T-helper 2 cell treated with Interferon-gamma antibody and Interleukin-4, amounts not matched to agents 100 ng/mL and 5 ng/mL, for 36 hours (primary cell): ENCODE data around the gene SPNS3. TPM values are rescaled to one million over a fixed set of nuclear protein-coding genes. Genes with fewer than 3 reads are reported as not detected.

Experiments
- intact Hi-C: fragments of 100-400 bp; cut with micrococcal nuclease; formaldehyde crosslinking; loops from one replicate; pipeline ENCODE4 v1.15.1; 2023
- total RNA-seq: library from RNA; stranded (reverse); gene quantifications from 2 replicates; pipeline ENCODE4 v1.2.3, GENCODE V29; 2022

Gene SPNS3, protein sequence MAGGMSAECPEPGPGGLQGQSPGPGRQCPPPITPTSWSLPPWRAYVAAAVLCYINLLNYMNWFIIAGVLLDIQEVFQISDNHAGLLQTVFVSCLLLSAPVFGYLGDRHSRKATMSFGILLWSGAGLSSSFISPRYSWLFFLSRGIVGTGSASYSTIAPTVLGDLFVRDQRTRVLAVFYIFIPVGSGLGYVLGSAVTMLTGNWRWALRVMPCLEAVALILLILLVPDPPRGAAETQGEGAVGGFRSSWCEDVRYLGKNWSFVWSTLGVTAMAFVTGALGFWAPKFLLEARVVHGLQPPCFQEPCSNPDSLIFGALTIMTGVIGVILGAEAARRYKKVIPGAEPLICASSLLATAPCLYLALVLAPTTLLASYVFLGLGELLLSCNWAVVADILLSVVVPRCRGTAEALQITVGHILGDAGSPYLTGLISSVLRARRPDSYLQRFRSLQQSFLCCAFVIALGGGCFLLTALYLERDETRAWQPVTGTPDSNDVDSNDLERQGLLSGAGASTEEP
- 9.6 and 10.6 TPM in 2 replicates for total RNA-seq

DNA sequence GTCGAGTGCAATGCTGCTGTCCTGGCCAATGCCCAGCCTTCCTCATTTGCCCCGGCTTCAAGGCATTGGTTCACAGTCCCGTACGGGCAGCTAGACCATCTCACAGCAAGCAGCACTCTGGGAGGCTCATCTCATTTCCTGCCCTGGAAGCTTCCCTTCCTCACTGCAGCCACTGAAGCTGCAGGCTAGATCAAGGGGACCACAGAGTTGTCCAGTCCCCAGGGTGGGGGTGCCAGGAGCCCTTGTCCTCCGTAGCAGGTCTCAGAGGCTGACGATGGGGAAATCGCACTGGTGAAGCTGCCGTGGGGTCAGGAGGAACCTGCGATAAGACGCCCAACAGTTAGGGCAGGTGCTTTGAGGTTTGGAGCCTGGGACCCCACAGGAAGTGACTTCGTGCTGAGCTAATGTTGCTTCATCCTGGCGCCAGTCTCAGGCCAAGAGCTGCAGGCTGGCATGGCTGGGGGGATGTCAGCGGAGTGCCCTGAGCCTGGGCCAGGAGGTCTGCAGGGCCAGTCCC, at the start of gene SPNS3:
Gene SPNS3, plus strand, starts transcription at position 426 of the 517 bp plus-strand sequence. Its CDS starts 28 bp downstream, at position 454.
- intact Hi-C loops = loop anchor here (10.0 kb wide), 1 partner anchor 71 kb away; no protein-coding TSS in a partner anchor

DNA sequence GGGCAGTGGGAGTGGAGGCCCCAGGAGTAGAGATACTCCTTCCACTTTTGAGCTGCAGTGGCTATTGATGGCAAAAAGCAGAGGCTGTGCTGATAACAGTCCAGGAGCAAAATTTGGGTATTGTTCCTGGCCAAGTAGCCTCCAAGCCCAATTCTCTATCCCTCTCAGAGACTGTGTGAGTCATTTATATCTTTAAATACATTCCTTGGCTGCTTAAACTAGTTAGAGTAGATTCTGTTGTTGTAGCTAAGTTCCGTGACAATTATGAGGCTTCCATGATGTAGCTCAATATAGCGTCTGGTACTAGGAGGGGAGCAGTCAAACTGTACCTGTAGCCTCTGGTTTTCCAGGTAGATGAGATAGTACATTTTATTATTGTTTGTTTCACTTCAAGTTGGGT, 47.3 kb upstream of the SPNS3 start:
- intact Hi-C loops = no loop called here

DNA sequence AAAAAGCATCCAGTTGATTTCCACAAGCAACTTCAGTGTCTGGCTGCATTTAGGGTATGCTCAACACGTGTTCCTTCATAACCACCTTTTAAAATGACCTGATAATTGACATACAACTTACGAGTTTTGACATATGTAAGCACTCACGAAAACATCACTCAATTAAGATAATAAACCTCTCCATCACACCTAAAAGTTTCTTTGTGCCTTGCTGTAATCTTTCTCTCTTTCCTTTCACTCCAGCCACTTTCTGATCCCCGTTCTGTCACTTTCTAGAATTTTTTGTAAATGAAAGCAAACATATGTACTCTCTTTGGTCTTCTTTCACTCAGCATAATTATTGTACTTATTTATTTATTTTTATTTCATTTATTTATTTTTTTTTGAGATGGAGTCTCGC, 46.6 kb upstream of the SPNS3 start:
- intact Hi-C loops = no loop called here

DNA sequence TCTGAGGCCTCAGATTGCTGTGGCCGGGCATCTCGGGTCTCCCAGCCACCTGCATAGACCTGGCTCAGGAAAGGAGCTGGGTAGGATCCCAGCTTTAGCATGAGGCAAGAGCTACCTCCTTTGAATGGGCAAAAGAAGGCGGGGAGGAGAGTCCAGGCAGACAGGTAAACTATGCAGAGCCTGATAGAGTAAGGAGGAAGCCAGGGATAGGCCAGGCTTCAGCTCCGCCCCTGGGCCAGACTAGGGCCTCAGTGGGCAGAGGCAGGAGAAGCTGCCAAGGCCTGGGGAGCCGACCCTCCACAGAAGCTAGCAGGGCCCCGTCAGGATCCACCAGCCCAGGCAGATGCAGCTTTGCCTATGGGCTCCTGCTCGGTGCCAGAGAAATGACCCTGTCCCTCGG, 44.7 kb upstream of the SPNS3 start:
- intact Hi-C loops = no loop called here

DNA sequence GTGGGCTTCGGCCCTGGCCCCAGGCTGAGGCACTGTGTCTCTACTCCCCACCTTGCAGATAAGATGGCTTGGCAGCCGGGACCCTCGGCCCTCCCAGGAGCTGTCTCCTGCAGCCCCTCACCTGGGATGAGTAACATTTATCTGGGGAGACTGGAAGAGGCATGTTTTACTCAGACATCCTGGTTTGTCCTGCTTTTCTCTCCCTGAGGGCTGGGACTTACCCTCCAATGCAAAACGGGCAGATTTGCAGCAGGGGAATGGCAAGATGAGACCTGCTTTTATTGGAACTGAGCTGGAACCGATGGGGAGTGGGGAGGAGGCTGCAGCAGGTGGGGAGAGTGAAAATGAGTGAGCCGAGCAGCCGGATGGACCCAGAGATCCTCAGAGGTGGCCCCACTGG, 39.9 kb upstream of the SPNS3 start:
- intact Hi-C loops = no loop called here

DNA sequence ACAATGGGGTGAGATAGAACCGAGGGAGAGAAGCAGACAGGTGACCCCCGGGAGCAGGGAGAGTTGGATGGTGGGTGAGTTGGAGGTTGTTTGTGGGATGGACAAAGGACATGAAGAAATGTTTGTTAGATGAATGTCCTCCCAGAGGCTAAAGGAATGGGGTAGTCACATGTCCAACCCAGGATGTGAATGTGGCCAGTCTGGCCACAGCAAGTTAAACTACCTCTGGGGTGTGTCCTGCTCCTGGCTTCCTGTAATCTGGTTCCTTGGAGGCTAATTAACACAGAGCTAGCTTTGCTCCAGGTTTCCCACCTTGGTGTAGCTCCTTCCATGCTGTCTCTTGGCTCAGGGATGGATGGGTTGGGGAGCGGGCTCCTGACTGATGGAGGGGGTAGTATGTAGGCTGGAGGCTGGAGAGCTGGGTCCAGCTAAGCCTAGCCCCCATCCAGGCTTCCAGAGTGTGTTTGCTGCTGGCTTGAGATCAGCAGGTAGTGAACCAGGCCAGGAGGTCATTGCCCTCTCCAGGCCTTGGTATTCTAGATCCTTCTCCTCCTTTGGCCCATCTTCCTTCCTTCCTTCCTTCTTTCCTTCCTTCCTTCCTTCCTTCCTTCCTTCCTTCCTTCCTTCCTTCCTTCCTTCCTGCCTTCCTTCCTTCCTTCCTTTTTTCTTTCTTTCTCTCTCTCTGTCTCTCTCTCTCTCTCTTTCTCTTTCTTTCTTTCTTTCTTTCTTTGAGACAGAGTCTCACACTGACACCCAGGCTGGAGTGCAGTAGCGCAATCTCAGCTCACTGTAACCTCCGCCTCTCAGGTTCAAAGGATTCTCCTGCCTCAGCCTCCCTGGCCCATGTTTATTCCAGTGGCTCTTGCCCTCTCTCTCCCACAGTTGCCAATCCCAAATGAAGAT, 39.3 kb upstream of the SPNS3 start:
- intact Hi-C loops = no loop called here

DNA sequence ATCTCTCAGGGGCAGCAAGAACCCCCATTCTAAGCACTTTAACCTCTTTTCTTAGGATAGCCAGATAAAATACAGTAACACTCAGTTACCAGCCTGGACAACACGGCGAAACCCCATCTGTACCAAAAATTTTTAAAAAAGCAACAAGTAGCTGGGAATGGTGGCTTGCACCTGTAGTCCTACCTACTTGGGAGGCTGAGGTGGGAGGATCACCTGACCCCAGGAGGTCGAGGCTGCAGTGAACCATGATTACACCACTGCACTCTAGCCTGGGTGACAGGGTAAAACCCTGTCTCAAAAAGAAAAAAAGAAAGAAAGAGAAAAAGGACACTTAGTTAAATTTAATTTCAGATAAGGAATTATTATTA, 38.6 kb upstream of the SPNS3 start:
- intact Hi-C loops = no loop called here

DNA sequence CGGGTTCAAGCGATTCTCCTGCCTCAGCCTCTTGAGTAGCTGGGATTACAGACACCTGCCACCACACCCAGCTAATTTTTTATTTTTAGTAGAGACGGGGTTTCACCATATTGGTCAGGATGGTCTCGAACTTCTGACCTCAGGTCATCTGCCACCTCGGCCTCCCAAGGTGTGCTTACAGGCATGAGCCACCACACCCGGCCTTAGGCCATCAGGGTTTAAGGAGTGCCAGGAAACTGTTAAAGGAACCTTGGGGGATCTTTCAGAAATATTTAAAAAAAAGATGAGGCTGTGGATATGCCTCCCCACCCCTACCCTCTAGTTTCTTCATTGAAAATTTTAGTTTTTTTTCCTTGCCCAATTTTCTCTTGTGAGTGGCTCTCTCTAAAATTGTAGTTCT, 35.9 kb upstream of the SPNS3 start:
- intact Hi-C loops = no loop called here

DNA sequence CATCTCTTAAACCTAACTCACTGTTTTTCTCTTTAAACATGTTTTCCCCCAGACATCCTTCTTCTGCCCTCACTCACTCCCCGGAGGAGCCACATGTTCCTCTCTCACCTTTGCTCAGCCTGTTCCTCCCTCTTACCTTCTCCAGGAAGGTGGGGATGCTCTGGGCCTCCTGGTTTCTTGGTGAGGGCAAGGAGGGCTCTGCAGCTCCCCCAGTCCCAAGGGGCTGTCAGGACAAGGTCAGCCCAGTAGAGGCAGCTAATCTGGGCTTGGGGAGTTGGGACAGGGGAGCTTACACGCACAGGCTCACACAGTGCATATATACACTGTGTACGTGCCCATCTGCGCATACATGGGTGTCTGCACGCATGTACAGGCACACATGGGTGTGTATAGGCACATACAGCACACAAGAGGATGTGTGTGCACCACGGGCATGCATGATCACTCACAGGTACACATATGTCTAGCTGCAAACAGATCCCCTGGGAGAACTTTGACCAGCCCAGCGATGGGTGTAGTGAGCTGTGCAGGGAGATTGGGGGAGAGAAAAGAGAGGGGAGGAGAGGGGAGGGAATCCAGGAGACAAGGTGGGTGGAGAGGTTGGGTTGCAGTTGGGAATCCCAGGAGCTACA, 28.6 kb upstream of the SPNS3 start:
- intact Hi-C loops = no loop called here

DNA sequence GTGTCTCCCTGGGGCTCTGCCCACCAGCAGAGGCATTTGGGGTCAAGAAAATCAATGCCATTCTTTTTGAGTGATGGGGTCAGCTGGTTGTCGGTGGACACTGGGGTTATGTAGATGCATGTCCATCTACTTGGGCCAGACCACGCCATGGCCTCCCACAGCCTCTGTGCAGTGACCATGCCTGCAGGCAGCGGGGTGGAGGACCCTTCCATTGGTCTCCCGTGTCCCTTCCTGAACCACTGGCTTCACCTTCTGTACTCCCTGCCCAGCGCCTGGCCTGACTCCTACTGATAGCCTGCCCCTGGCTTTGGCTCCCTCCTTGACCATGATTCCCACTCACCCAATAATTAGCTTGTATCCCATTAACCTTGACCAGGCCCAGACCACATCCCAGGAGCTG, 28.0 kb upstream of the SPNS3 start:
- intact Hi-C loops = no loop called here

DNA sequence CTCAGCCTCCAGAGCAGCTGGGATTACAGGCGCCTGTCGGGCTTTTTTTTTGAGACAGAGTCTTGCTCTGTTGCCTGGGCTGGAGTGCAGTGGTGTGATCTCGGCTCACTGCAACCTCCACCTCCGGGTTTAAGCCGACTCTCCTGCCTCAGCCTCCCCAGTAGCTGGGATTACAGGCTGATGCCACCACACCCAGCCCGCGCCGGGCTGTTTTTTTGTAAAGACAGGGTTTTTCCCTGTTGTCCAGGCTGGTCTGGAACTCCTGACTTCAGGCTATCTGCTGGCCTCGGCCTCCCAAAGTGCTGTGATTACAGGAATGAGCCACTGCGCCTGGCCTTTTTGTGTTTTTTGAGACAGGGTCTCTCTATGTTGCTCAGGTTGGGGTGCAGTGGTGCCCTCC, 27.4 kb upstream of the SPNS3 start:
- intact Hi-C loops = no loop called here

DNA sequence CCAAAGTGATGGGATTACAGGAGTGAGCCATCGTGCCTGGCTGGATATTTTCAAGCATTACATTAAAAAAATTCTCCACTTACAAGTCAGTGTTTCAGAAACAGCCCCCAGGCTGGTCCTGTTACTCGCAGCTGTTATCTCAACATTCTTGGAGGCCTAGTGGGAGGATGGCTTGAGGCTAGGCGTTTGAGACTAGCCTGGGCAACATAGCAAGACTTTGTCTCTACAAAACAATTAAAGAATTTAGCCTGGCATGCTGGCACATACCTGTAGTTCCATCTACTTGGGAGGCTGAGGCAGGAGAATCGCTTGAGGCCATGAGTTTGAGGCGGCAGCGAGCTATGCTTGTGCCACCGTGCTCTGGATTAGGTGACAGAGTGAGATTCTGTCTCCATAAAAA, 26.5 kb upstream of the SPNS3 start:
- intact Hi-C loops = no loop called here

DNA sequence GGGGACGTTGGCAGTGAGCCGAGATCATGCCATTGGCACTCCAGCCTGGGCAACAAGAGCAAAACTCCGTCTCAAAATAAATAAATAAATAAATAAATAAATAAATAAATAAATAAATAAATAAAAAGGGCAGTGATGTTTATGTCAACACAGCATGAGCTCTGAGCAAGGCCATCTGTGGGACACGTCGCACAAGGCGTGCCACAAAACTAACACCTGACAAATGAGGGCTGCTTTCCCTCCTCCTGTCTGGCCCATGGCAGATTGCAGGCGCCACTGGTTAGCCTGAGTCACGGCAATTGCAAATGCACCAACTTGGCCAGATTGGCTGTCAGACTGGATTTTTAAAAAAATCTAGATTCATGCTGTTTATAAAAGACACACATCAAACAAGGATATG, 25.9 kb upstream of the SPNS3 start:
- intact Hi-C loops = no loop called here

DNA sequence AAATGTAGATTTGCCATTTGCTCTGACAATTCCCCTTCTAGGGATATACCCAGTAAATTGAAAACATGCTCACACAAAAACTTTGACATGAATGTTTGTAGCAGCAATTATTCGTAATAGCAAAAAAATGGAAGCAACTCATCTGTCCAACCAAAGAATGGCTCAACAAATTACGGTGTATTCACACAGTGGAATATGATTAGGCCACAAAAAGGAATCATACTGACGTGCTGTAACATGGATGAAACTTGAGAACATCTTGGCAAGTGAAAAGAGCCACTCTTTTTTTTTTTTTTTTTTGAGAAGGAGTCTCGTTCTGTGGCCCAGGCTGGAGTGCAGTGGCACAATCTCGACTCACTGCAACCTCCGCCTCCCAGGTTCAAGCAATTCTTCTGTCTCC, 24.1 kb upstream of the SPNS3 start:
- intact Hi-C loops = loop anchor here (5.0 kb wide), 1 partner anchor 42 kb away; the partner anchor contains the start of gene UBE2G1

DNA sequence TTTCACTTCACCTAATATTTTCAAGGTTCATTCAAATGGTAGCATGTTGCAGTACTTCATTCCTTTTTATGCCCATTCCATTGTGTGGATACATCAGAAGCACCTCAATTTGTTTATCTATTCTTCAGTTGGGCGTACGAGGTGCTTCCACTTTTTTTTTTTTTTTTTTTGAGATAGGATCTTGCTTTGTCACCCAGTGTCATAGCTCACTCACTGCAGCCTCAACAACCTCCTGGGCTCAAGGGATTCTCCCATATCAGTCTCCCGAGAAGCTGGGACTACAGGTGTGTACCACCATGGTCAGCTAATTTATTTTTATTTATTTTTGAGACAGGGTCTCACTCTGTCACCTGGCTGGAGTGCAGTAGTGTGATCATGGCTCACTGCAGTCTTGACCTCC, 22.5 kb upstream of the SPNS3 start:
- intact Hi-C loops = loop anchor here (5.0 kb wide), 1 partner anchor 44 kb away; the partner anchor contains the start of gene UBE2G1

DNA sequence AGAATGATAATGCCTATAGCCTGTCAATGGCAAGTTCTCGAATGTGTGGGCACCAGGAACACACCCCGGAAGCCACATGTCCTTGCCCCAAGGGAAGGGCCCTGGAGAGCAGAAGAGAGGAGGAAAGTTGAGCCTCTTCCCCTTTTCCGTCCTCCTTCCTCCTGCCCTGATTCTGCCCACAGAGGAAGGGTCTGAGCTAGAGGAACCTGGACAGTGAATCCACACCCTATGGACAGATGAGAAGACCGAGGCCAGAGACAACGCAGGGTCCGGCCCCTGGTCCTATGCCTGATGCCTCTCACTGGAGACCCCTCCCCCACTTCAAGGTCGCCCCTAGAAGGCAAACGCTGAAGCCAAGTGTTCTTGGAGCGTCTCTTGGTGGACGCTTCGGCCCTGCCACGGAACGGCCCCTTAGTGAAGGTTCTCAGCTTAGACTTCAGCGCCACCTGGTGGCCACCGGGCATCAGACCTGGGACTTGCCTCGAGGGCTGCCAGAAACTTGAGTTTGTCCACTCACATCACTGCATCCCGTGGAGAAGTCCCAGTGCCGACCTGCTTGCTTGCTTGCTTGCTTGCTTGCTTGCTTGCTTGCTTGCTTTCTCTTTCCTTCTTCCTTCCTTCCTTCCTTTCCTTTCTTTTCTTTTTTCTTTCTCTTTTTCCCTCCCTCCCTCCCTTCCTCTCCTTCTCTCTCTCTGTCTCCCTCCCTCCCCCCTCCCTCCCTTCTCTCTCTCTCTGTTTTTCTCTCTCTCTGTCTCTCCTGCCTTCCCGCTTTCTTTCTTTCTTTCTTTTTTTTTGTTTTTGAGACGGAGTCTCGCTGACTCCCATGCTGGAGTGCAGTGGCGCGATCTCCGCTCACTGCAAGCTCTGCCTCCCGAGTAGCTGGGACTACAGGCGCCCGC, 20.6 kb upstream of the SPNS3 start:
- intact Hi-C loops = loop anchor here (1.0 to 5.0 kb wide), 3 partner anchors 46 to 214 kb away; partner anchors contain the start of gene UBE2G1

DNA sequence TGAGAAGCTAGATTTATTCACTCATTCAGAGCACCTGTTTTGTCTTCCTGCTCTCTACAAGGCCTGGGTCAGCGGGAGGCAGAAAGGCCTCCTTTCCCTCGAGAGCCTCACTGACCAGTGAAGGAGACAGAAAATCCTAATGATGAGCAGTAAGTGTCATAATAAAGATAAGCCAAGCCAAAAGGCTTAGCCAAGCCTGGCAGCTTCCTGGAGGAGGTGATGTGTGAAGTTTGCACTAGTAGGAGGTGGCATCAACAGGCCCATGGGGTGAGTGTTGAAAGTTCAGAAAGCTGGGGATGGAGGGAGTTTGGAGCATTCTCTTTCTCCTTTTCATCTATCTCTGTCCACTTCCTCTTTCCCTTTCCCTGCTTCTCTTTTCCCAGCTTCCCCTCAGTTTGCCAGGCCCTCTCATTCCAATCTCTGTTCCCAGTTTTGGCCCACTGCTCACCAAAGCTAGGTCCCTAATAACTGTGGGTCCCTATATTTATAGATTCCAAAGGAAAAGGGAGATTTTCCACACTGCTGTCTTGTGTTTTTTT, 16.5 kb upstream of the SPNS3 start:
- intact Hi-C loops = no loop called here

DNA sequence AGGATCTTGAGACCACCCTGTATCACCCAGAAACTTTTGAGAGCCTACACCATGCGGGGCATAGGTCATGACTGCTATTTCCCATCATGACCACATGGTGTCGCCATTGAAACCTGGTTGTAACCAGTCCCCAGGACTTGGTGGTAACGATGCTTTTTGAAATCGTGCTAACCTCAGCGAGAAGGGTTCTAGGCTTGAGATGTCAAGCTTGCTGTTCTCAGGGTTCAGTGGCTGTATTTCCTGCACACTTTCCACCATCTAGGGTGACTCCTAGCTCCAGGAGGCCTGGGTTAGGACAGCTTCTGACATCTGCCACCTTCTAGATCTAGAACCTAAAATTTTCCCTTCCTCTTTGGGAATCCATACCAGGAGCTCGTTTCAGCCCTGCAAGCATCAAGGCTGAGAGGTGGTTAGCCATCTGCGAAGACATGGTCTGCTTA, 13.0 kb upstream of the SPNS3 start:
- intact Hi-C loops = loop anchor here (1.0 kb wide), 1 partner anchor 206 kb away; no protein-coding TSS in a partner anchor

DNA sequence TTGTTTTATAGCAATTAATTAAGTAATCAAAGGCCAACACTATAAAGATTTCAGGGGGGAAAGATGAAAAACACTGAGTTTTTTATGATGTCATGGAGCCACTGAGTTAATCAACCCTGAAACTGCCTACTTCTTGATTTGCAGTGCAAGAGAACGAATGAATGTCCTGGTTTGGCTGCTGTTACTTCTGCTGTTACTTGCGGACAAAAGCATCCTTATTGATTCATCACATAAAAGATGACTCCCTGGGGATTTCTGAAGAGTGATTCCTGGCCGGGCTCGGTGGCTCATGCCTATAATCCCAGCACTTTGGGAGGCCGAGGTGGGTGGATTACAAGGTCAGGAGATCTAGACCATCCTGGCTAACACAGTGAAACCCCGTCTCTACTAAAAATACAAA, 10.9 kb upstream of the SPNS3 start:
- intact Hi-C loops = no loop called here

DNA sequence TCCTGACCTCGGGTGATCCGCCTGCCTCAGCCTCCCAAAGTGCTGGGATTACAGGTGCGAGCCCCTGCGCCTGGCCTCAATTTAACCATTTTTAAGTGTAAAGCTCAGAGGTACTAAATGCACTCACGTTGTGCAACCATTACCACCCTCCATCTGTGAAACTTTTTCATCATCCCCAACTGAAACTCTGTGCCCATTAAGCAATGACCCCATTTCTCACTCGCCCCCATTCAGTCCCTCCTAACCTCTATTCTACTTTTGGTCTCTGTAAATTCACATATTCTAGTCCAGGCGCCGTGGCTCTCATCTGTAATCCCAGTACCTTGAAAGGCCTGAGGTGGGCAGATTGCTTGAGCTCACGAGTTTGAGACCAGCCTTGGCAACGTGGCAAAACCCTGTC, 8.3 kb upstream of the SPNS3 start:
- intact Hi-C loops = no loop called here
